ENCODE results near the gene SS18L1. TPM values are rescaled to one million over a fixed set of nuclear protein-coding genes. Genes with fewer than 3 reads are reported as not detected.

Gene SS18L1
- total RNA-seq, 1 donor from 2014 or later: 75.0 TPM

GRCh38 chr20:62156254-62156556, 12.6 kb downstream of the SS18L1 start:
- DNase-seq: no peak

GRCh38 chr20:62156592-62157386, 13.2 kb downstream of the SS18L1 start:
- DNase-seq: no peak

GRCh38 chr20:62157387-62158087, 14.0 kb downstream of the SS18L1 start:
- no peak for DNase-seq

- DNase-seq: no peak
Observed at GRCh38 chr20:62158088-62158400, 14.5 kb downstream of the SS18L1 start.

GRCh38 chr20:62158541-62158940, 15.0 kb downstream of the SS18L1 start:
- no peak for DNase-seq

GRCh38 chr20:62159052-62159451, 15.5 kb downstream of the SS18L1 start:
- DNase-seq: no peak

GRCh38 chr20:62159839-62160238, 16.3 kb downstream of the SS18L1 start:
- DNase-seq: no peak

GRCh38 chr20:62160253-62160652, 16.7 kb downstream of the SS18L1 start:
- no peak for DNase-seq

- DNase-seq: no peak
Observed at GRCh38 chr20:62160876-62161275, 17.3 kb downstream of the SS18L1 start.

GRCh38 chr20:62161347-62161746, 17.8 kb downstream of the SS18L1 start:
- DNase-seq: no peak

- DNase-seq: no peak
Observed at GRCh38 chr20:62162765-62163484, 19.4 kb downstream of the SS18L1 start.

- no peak for DNase-seq
Observed at GRCh38 chr20:62163485-62163865, 19.9 kb downstream of the SS18L1 start.

GRCh38 chr20:62163986-62164762, 20.6 kb downstream of the SS18L1 start:
- no peak for DNase-seq

GRCh38 chr20:62164879-62165761, 21.6 kb downstream of the SS18L1 start:
- no peak for DNase-seq

GRCh38 chr20:62165762-62166399, 22.3 kb downstream of the SS18L1 start:
- no peak for DNase-seq

- DNase-seq: no peak
Observed at GRCh38 chr20:62167474-62167873, 23.9 kb downstream of the SS18L1 start.

- DNase-seq: no peak
Observed at GRCh38 chr20:62168061-62168460, 24.5 kb downstream of the SS18L1 start.

- DNase-seq: no peak
Observed at GRCh38 chr20:62168890-62169435, 25.4 kb downstream of the SS18L1 start.

GRCh38 chr20:62170536-62170935, 27.0 kb downstream of the SS18L1 start:
- no peak for DNase-seq

GRCh38 chr20:62171245-62171644, 27.7 kb downstream of the SS18L1 start:
- no peak for DNase-seq

- DNase-seq: no peak
Observed at GRCh38 chr20:62172666-62173065, 29.1 kb downstream of the SS18L1 start.
